GM23248 (cell line): ENCODE data around the gene EVA1B. TPM values are rescaled to one million over a fixed set of nuclear protein-coding genes. Genes with fewer than 3 reads are reported as not detected.

Source experiments
- DNase-seq: peaks from one replicate; pipeline ENCODE4 v3.0.0-alpha.2; 2015
- H2AFZ ChIP-seq: fragments of 200-600 bp; sonication (generic); 2 replicates; pipeline ENCODE4 v1.6.1; 2016; ENCODE audit warnings: antibody characterized with exemption
- H3F3A ChIP-seq: fragments of 200-600 bp; sonication (generic); 2 replicates; pipeline ENCODE4 v1.6.1; 2016; ENCODE audit warnings: mild to moderate bottlenecking, antibody characterized with exemption, mixed run types; ENCODE audit not compliant: insufficient read depth
- H3K27ac ChIP-seq: fragments of 200-600 bp; sonication (generic); 2 replicates; pipeline ENCODE4 v1.5.1; 2016; ENCODE audit warnings: mild to moderate bottlenecking
- H3K27me3 ChIP-seq: fragments of 200-600 bp; sonication (generic); replicated peaks from 2 replicates; pipeline ENCODE4 v1.6.1; 2016; ENCODE audit warnings: mild to moderate bottlenecking; ENCODE audit not compliant: insufficient read depth
- H3K36me3 ChIP-seq: fragments of 200-600 bp; sonication (generic); 2 replicates; pipeline ENCODE4 v1.6.1; 2016; ENCODE audit warnings: low read depth, mild to moderate bottlenecking
- H3K4me1 ChIP-seq: fragments of 200-600 bp; sonication (generic); 2 replicates; pipeline ENCODE4 v1.6.1; 2016; ENCODE audit warnings: mild to moderate bottlenecking; ENCODE audit not compliant: insufficient read depth
- H3K4me2 ChIP-seq: fragments of 200-600 bp; sonication (generic); one replicate; pipeline ENCODE4 v1.6.1; 2016; ENCODE audit warnings: mild to moderate bottlenecking; ENCODE audit not compliant: unreplicated experiment
- H3K4me3 ChIP-seq: fragments of 200-600 bp; sonication (generic); 2 replicates; pipeline ENCODE4 v1.5.1; 2016; ENCODE audit warnings: mild to moderate bottlenecking
- H3K79me2 ChIP-seq: fragments of 200-600 bp; sonication (generic); 2 replicates; pipeline ENCODE4 v1.6.1; 2016; ENCODE audit warnings: mild to moderate bottlenecking; ENCODE audit not compliant: insufficient read depth
- H3K9ac ChIP-seq: fragments of 200-600 bp; sonication (generic); 2 replicates; pipeline ENCODE4 v1.6.1; 2016; ENCODE audit warnings: mild to moderate bottlenecking
- H3K9me2 ChIP-seq: fragments of 200-600 bp; sonication (generic); 2 replicates; pipeline ENCODE4 v1.6.1; 2016; ENCODE audit warnings: mixed run types, mild to moderate bottlenecking, moderate library complexity; ENCODE audit not compliant: insufficient read depth
- H3K9me3 ChIP-seq: fragments of 200-600 bp; sonication (generic); one replicate; pipeline ENCODE4 v1.6.1; 2017; ENCODE audit warnings: low read depth
- H4K20me1 ChIP-seq: fragments of 200-600 bp; sonication (generic); 2 replicates; pipeline ENCODE4 v1.6.0; 2016; ENCODE audit not compliant: insufficient read depth
- EZH2 ChIP-seq: fragments of 200-600 bp; sonication (generic); IDR thresholded peaks from 2 replicates; pipeline ENCODE4 v1.6.1; 2018; ENCODE audit warnings: antibody characterized with exemption, mild to moderate bottlenecking; ENCODE audit not compliant: insufficient read depth, poor library complexity, severe bottlenecking
- EZH2phosphoT487 ChIP-seq: fragments of 200-600 bp; sonication (generic); IDR thresholded peaks from 2 replicates; pipeline ENCODE4 v1.6.1; 2018; ENCODE audit warnings: antibody characterized with exemption, moderate library complexity, mild to moderate bottlenecking, low read depth; ENCODE audit not compliant: insufficient read depth
- WGBS, 2 experiments: methylation state at CpG; one replicate each; pipeline ENCODE4 v1.1.6; 2015 to 2017; ENCODE audit warnings: low lambda C conversion rate in 2 of 2, low coverage in 1 of 2; ENCODE audit errors: missing lambda C conversion rate in 2 of 2; 5-methylcytosine and 5-hydroxymethylcytosine counted together
- in situ Hi-C: fragments of 300-500 bp; cut with MboI; formaldehyde crosslinking; loops from 2 replicates; pipeline ENCODE4 v1.15.0; 2020
- polyA plus RNA-seq: library from polyadenylated mRNA; unstranded; fragments of >200 nt; fragmentation: Nextera tagmentation; extraction: Ambion mirVana; gene quantifications from 2 replicates; pipeline ENCODE4 v1.2.1, GENCODE V29; 2016
- total RNA-seq: library from RNA; depleted of rRNA; stranded (reverse); fragments of >200 nt; shearing (Covaris generic); gene quantifications from 2 replicates; pipeline ENCODE4 v1.2.3, GENCODE V29; 2014

EVA1B gene
- total and polyA plus RNA-seq, 2 experiments from 2014 or later: 95.0 to 328 TPM

- no peak overlapping the region for H3K4me2 ChIP-seq
- in situ Hi-C loops: no loop called here
- no peak overlapping the region for H2AFZ ChIP-seq
- peaks cover 70% of the 10 kb centered on the region for H3K36me3 ChIP-seq
- peak; percentile 92 for DNase-seq
- peaks cover 45% of the 10 kb centered on the region for H3F3A ChIP-seq
- 0 out of 2 replicates have a peak, but pooled peaks cover 5% of the 10 kb centered on the region for H4K20me1 ChIP-seq
- TF ChIP-seq EZH2phosphoT487 (no peak), EZH2 (no peak)
- H3K9ac ChIP-seq: no peak overlapping the region
- H3K79me2 ChIP-seq: peaks cover 100% of the 10 kb centered on the region
- H3K4me3 ChIP-seq: no peak overlapping the region
- H3K27ac ChIP-seq: peak overlapping the region; percentile 20; the same call in 1 of the 2 replicates
- no peaks in the 10 kb centered on the region for H3K9me2 ChIP-seq
- H3K27me3 ChIP-seq: no peaks in the 10 kb centered on the region
- H3K4me1 ChIP-seq: 0 out of 2 replicates have a peak, but pooled peaks cover 6% of the 10 kb centered on the region
- H3K9me3 ChIP-seq: no peaks in the 10 kb centered on the region
- 48 to 51% methylated on average over 7 of the region's 7 CpGs for WGBS, 2 experiments
Observed at GRCh38 chr1:36285443-36286101, 37.9 kb downstream of the EVA1B start.

GRCh38 chr1:36284517-36284916 lies 38.9 kb downstream of the EVA1B start:
- Histone ChIP-seq H2AFZ (no peak overlapping the region), H3K79me2 (peaks cover 100% of the 10 kb centered on the region), H3K27ac (peak overlapping the region; percentile 4; the same call in 1 of the 2 replicates), H3K27me3 (no peaks in the 10 kb centered on the region), H3K9me3 (no peaks in the 10 kb centered on the region), H3K9ac (peak overlapping the region; percentile 15; the same call in 1 of the 2 replicates), H3K4me3 (no peak overlapping the region), H3F3A (peaks cover 56% of the 10 kb centered on the region), H4K20me1 (peaks cover 14% of the 10 kb centered on the region), H3K4me2 (no peak overlapping the region), H3K36me3 (peaks cover 69% of the 10 kb centered on the region), H3K4me1 (peaks cover 12% of the 10 kb centered on the region), H3K9me2 (no peaks in the 10 kb centered on the region)
- TF ChIP-seq EZH2phosphoT487 (no peak), EZH2 (no peak)
- 7 to 22% methylated on average over 1 of the region's 1 CpG for WGBS, 2 experiments
- no peak for DNase-seq
- in situ Hi-C loops: no loop called here

- peaks cover 65% of the 10 kb centered on the region for H3K36me3 ChIP-seq
- H3K4me1 ChIP-seq: peaks cover 16% of the 10 kb centered on the region
- H3K9ac ChIP-seq: peak overlapping the region; percentile 15; the same call in 1 of the 2 replicates
- in situ Hi-C loops: no loop called here
- H2AFZ ChIP-seq: no peak overlapping the region
- no peak overlapping the region for H3K4me3 ChIP-seq
- H3K9me3 ChIP-seq: no peaks in the 10 kb centered on the region
- peaks cover 100% of the 10 kb centered on the region for H3K79me2 ChIP-seq
- H3K9me2 ChIP-seq: no peaks in the 10 kb centered on the region
- TF ChIP-seq EZH2phosphoT487: no peak
- no peak for TF ChIP-seq EZH2
- H3K27me3 ChIP-seq: no peaks in the 10 kb centered on the region
- H3K27ac ChIP-seq: peak overlapping the region; percentile 4; the same call in 1 of the 2 replicates
- DNase-seq: no peak
- H3F3A ChIP-seq: peaks cover 58% of the 10 kb centered on the region
- WGBS, 2 experiments: 60 to 65% methylated on average over 1 of the region's 1 CpG
- no peak overlapping the region for H3K4me2 ChIP-seq
- H4K20me1 ChIP-seq: peaks cover 14% of the 10 kb centered on the region
Observed at GRCh38 chr1:36284061-36284460, 39.4 kb downstream of the EVA1B start.

GRCh38 chr1:36279789-36280296 lies 43.6 kb downstream of the EVA1B start:
- Histone ChIP-seq H3K4me3 (no peak overlapping the region), H3F3A (peaks cover 45% of the 10 kb centered on the region), H4K20me1 (peaks cover 14% of the 10 kb centered on the region), H3K9ac (peak overlapping the region; percentile 31), H3K27me3 (no peaks in the 10 kb centered on the region), H3K36me3 (peaks cover 28% of the 10 kb centered on the region), H3K79me2 (peaks cover 100% of the 10 kb centered on the region), H3K9me3 (no peaks in the 10 kb centered on the region), H2AFZ (no peak overlapping the region), H3K9me2 (no peaks in the 10 kb centered on the region), H3K4me2 (no peak overlapping the region), H3K27ac (peak overlapping the region; percentile 78), H3K4me1 (peaks cover 19% of the 10 kb centered on the region)
- TF ChIP-seq EZH2phosphoT487 (no peak), EZH2 (no peak)
- no peak for DNase-seq
- WGBS, 2 experiments: 69 to 75% methylated on average over 7 of the region's 7 CpGs
- in situ Hi-C loops: no loop called here
